Testis (tissue), 3 donors: ENCODE measurements around the gene CELF4. TPM values are rescaled to one million over a fixed set of nuclear protein-coding genes. Genes with fewer than 3 reads are reported as not detected.

Source experiments
- DNase-seq: peaks from one replicate; pipeline ENCODE4 v3.0.0-alpha.2; 2019
- H3K27ac ChIP-seq, 2 donors: fragments of 200-600 bp; sonication (generic); one replicate each; pipeline ENCODE4 v1.5.1; 2019
- H3K27me3 ChIP-seq: fragments of 200-600 bp; sonication (generic); one replicate; pipeline ENCODE4 v1.5.1; 2019
- H3K36me3 ChIP-seq: fragments of 200-600 bp; sonication (generic); one replicate; pipeline ENCODE4 v1.5.1; 2017; ENCODE audit warnings: low read depth; ENCODE audit errors: missing control alignments
- H3K4me1 ChIP-seq: fragments of 200-600 bp; sonication (generic); one replicate; pipeline ENCODE4 v1.5.1; 2019
- H3K4me3 ChIP-seq, 2 donors: fragments of 200-600 bp; sonication (generic); one replicate each; pipeline ENCODE4 v1.5.1; 2017 to 2019
- H3K9me3 ChIP-seq: fragments of 200-600 bp; sonication (generic); one replicate; pipeline ENCODE4 v1.5.1; 2017
- POLR2A ChIP-seq: fragments of 450-650 bp; IDR thresholded peaks from one replicate; pipeline ENCODE4 v1.6.1; 2017; ENCODE audit warnings: antibody characterized with exemption, mild to moderate bottlenecking, moderate library complexity
- WGBS, 2 donors: methylation state at CpG; one replicate each; pipeline ENCODE4 v1.1.5; 2018; 5-methylcytosine and 5-hydroxymethylcytosine counted together
- intact Hi-C: fragments of 100-400 bp; cut with DNase I; formaldehyde crosslinking; loops from one replicate; pipeline ENCODE4 v1.15.1; 2023; ENCODE audit warnings: low total_unique reads
- polyA plus RNA-seq: library from polyadenylated mRNA; stranded (reverse); fragments of 350-450 nt; fragmentation: Illumina TruSeq; extraction: RNeasy Lipid Tissue Mini Kit (QIAGEN cat#74804); gene quantifications from one replicate; pipeline ENCODE4 v1.2.3, GENCODE V29; 2014; ENCODE audit warnings: low read depth, low replicate concordance; ENCODE audit not compliant: insufficient read depth
- total RNA-seq, 2 donors: library from RNA; depleted of rRNA; stranded (reverse); fragments of >200 nt; gene quantifications; one replicate each; pipeline ENCODE4 v1.2.3, GENCODE V29; 2016
- TF ChIP-seq, protein P1 (sequence below), 3 experiments: fragments of 450-650 bp in 2 of 3; fragments of 200-600 bp in 1 of 3; sonication (generic) in 1 of 3; IDR thresholded peaks; one replicate each; pipeline ENCODE4 v1.5.1; 2016 to 2019; ENCODE audit warnings: antibody characterized with exemption in 3 of 3, mild to moderate bottlenecking in 2 of 3, moderate library complexity in 1 of 3

The CELF4 gene
- total and polyA plus RNA-seq, 3 donors from 2014 or later: 3.9 to 6.3 (median 4.8) TPM

DNA sequence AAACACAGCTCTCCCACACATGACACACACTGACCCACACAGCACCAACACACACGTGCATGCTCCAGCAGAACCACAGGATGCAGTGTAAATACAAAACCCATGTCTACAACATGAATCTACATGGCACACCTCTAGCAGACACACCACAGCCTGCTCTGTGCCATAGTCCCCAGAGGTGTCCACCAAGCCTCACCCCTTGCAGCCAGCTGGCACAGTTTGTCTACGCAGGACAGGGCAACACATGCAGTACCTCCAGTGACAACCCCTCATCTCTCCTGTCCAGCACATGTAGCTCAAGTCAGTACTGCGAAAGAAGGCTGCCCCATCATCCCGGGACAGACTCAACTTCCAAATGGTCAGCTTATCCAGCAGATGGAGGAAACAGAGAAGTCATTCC, 18.9 kb downstream of the CELF4 start:
- intact Hi-C loops: no loop called here
- Histone ChIP-seq H3K9me3 (no peaks in the 10 kb centered on the region), H3K27ac (no peak overlapping the region), H3K4me3 (no peak overlapping the region), H3K4me1 (no peaks in the 10 kb centered on the region), H3K27me3 (no peaks in the 10 kb centered on the region), H3K36me3 (no peaks in the 10 kb centered on the region)
- no peak for DNase-seq
- no peak for TF ChIP-seq POLR2A
- 88 to 96% methylated on average over 4 of the region's 4 CpGs for WGBS, 2 donors

DNA sequence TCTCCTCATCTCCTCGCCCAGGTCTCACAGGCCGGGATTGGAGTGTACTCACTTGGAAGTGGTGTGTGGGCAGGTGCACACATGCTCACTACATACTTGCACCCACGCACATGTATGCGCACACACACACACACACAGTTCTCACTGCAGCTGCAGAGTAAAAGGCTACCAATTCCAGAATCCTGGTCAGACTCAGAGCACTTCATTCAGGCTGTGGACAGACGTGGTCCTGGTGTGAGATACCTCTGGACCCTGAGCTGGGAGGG, 19.4 kb downstream of the CELF4 start:
- Histone ChIP-seq H3K27ac (no peak overlapping the region), H3K27me3 (no peaks in the 10 kb centered on the region), H3K4me1 (no peaks in the 10 kb centered on the region), H3K9me3 (no peaks in the 10 kb centered on the region), H3K4me3 (no peak overlapping the region), H3K36me3 (no peaks in the 10 kb centered on the region)
- no peak for DNase-seq
- TF ChIP-seq, protein P1, sequence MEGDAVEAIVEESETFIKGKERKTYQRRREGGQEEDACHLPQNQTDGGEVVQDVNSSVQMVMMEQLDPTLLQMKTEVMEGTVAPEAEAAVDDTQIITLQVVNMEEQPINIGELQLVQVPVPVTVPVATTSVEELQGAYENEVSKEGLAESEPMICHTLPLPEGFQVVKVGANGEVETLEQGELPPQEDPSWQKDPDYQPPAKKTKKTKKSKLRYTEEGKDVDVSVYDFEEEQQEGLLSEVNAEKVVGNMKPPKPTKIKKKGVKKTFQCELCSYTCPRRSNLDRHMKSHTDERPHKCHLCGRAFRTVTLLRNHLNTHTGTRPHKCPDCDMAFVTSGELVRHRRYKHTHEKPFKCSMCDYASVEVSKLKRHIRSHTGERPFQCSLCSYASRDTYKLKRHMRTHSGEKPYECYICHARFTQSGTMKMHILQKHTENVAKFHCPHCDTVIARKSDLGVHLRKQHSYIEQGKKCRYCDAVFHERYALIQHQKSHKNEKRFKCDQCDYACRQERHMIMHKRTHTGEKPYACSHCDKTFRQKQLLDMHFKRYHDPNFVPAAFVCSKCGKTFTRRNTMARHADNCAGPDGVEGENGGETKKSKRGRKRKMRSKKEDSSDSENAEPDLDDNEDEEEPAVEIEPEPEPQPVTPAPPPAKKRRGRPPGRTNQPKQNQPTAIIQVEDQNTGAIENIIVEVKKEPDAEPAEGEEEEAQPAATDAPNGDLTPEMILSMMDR (IDR thresholded peaks at IDR 0.05): no peak
- no peak for TF ChIP-seq POLR2A
- intact Hi-C loops: no loop called here
- WGBS, 2 donors: 71 to 86% methylated on average over 5 of the region's 5 CpGs

DNA sequence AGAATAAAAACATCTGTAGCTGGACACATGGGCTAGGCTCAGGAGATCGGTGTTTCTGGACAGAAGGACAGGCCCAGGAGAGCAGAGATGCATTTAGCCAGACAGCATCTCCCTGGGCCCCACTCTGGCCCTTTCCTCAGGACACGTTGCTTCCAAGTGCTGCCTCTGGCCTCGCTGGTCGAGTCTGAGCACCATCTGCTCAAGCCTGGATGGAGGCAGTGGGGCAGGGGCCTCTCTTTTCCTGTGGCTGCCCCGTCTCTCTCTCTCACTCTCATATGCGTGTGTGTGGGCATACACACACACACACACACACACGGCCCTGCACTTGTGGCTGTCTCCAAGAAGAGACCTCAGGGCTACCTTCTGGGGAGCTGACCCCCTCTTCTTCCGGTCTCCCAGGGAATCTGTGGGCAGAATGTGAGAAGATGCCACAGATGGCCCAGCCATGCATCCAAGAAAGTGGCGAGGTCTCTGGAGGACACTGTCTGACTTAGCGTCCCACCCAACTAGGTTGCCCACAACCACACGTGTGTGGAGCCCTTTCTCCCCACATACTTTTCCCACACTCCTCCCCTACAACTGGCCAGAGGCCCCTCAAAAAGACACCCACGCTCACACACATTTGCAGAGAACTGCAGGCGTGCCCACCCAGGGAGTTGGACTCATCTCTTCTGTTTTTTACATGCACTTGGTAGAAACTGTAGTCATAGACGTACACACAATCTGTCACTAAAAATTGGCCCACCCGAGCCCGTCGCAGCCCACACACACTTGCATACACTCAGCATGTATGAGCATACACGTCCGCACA, 19.9 kb downstream of the CELF4 start:
- no peaks in the 10 kb centered on the region for H3K27me3 ChIP-seq

DNA sequence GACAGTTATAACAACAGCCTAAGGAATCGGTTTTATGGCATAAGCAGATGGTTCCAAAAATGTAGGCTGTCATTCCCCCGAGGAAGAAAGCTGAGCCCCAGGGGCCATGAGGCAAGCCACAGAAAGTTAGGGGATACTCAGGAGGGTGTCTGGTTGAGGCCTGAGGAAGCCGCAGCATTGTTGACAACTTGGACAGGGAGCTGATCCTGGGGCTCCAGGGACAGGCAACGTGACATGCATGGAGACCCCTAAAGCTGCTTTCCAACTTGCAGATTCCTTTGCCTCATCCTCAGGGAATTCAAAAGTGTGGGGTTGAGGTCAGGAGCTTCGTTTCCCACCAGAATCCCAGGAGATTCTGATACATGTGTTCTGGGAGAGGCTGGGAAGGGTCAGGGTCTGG, 20.9 kb downstream of the CELF4 start:
- Histone ChIP-seq H3K4me1 (no peaks in the 10 kb centered on the region), H3K36me3 (no peaks in the 10 kb centered on the region), H3K4me3 (no peak overlapping the region), H3K27ac (no peak overlapping the region), H3K9me3 (no peaks in the 10 kb centered on the region), H3K27me3 (no peaks in the 10 kb centered on the region)
- intact Hi-C loops: no loop called here
- WGBS, 2 donors: 72 to 81% methylated on average over 4 to 5 of the region's 5 CpGs
- no peak for TF ChIP-seq POLR2A
- TF ChIP-seq, protein P1 (IDR thresholded peaks at IDR 0.05): no peak
- DNase-seq: no peak

More for the DNA sequence above, 19.9 kb downstream of the CELF4 start:
- no peak for TF ChIP-seq POLR2A
- TF ChIP-seq, protein P1 (IDR thresholded peaks at IDR 0.05): no peak
- H3K9me3 ChIP-seq: no peaks in the 10 kb centered on the region
- no peaks in the 10 kb centered on the region for H3K4me1 ChIP-seq
- no peaks in the 10 kb centered on the region for H3K36me3 ChIP-seq
- DNase-seq: no peak
- WGBS, 2 donors: 81 to 90% methylated on average over 11 to 19 of the region's 19 CpGs
- intact Hi-C loops: no loop called here
- no peak overlapping the region for H3K4me3 ChIP-seq
- H3K27ac ChIP-seq: no peak overlapping the region

DNA sequence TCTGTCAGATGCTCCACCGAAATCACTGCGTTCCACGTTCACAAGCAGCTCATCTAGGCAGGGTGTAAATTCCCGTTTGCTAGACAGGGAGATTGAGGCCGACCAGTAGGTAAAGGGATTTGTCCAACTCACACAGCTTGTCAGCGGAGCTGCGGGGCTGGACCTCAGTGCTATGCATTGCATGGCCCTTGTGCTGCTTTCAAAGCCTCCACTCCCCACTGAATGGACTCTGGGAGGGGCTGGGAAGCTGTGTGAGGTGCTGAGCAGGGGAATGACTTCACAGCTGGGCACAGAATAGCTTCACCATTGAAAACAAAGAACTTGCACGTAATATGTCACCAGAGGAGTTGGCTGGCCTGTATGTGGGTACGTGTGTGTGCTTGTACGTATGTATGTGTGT, 21.4 kb downstream of the CELF4 start:
- H3K27me3 ChIP-seq: no peaks in the 10 kb centered on the region
- 84 to 89% methylated on average over 9 to 10 of the region's 10 CpGs for WGBS, 2 donors
- DNase-seq: no peak
- H3K4me1 ChIP-seq: no peaks in the 10 kb centered on the region
- TF ChIP-seq, protein P1 (IDR thresholded peaks at IDR 0.05): no peak
- TF ChIP-seq POLR2A: no peak
- H3K27ac ChIP-seq: no peak overlapping the region
- no peaks in the 10 kb centered on the region for H3K9me3 ChIP-seq
- no peak overlapping the region for H3K4me3 ChIP-seq
- H3K36me3 ChIP-seq: no peaks in the 10 kb centered on the region
- intact Hi-C loops: no loop called here
